CD14-positive monocyte (primary cell): Measurements from ENCODE around the gene CAMK2A. TPM values are rescaled to one million over a fixed set of nuclear protein-coding genes. Genes with fewer than 3 reads are reported as not detected.
"Not testable (repeated sequence)": the region's sequence is repeated elsewhere in the genome, so short reads cannot be mapped to it uniquely, and the experiment has no call there.

Source experiments
- DNase-seq, 3 donors: peaks; one replicate each; pipeline ENCODE4 v3.0.0-alpha.2; 2011 to 2022
- H2AFZ ChIP-seq: 2 replicates; pipeline ENCODE4 v1.6.0; 2012; ENCODE audit warnings: mild to moderate bottlenecking, low read depth, low read length, inconsistent platforms; ENCODE audit not compliant: insufficient read depth, poor library complexity, severe bottlenecking
- H3K27ac ChIP-seq, 2 donors: 1 replicate in 1 of 2; 2 replicates in 1 of 2; pipeline ENCODE4 v1.5.1; 2012 to 2013; ENCODE audit warnings: low read length in 2 of 2, control low read depth in 1 of 2, inconsistent platforms in 1 of 2, low read depth in 1 of 2, mild to moderate bottlenecking in 1 of 2
- H3K27me3 ChIP-seq, 2 donors: one replicate each; pipeline versions ENCODE4 v1.6.0 to v1.6.1; 2011 to 2013; ENCODE audit warnings: low read length in 2 of 2; ENCODE audit not compliant: control insufficient read depth in 2 of 2, insufficient read depth in 2 of 2
- H3K36me3 ChIP-seq, 2 donors: replicated peaks in 1 of 2; 1 replicate in 1 of 2; 2 replicates in 1 of 2; pipeline versions ENCODE4 v1.5.1 to v1.6.1; 2012 to 2013; ENCODE audit warnings: low read length in 2 of 2, control low read depth in 1 of 2, inconsistent platforms in 1 of 2, mild to moderate bottlenecking in 1 of 2; ENCODE audit not compliant: insufficient read depth in 2 of 2, control insufficient read depth in 1 of 2
- H3K4me1 ChIP-seq, 2 donors: 1 replicate in 1 of 2; 2 replicates in 1 of 2; pipeline versions ENCODE4 v1.5.1 to v1.6.1; 2012 to 2013; ENCODE audit warnings: low read length in 2 of 2, control low read depth in 1 of 2, inconsistent platforms in 1 of 2, mild to moderate bottlenecking in 1 of 2, moderate library complexity in 1 of 2; ENCODE audit not compliant: insufficient read depth in 2 of 2, control insufficient read depth in 1 of 2
- H3K4me2 ChIP-seq: replicated peaks from 2 replicates; pipeline ENCODE3; 2012; ENCODE audit warnings: low read length, moderate library complexity, mild to moderate bottlenecking; ENCODE audit not compliant: poor library complexity, severe bottlenecking; ENCODE audit errors: extremely low read depth
- H3K4me3 ChIP-seq, 3 experiments: fragments of 200-600 bp in 1 of 3; sonication (generic) in 1 of 3; replicated peaks in 1 of 3; 1 replicate in 2 of 3; 2 replicates in 1 of 3; pipeline ENCODE4 v1.5.1; 2011 to 2013; ENCODE audit warnings: low read length in 3 of 3, mild to moderate bottlenecking in 3 of 3, control low read depth in 2 of 3, low read depth in 2 of 3, inconsistent platforms in 1 of 3, moderate library complexity in 1 of 3
- H3K79me2 ChIP-seq: 2 replicates; pipeline ENCODE4 v1.6.0; 2012; ENCODE audit warnings: mild to moderate bottlenecking, control low read depth, inconsistent platforms, low read length, moderate library complexity; ENCODE audit not compliant: insufficient read depth
- H3K9ac ChIP-seq: 2 replicates; pipeline ENCODE4 v1.6.0; 2017; ENCODE audit warnings: low read length, mild to moderate bottlenecking; ENCODE audit not compliant: insufficient read depth, poor library complexity, severe bottlenecking
- H3K9me3 ChIP-seq, 2 donors: replicated peaks in 1 of 2; 1 replicate in 1 of 2; 2 replicates in 1 of 2; pipeline versions ENCODE4 v1.5.1 to v1.6.1; 2012 to 2013; ENCODE audit warnings: low read length in 2 of 2, control low read depth in 1 of 2; ENCODE audit not compliant: control insufficient read depth in 1 of 2, insufficient read depth in 1 of 2
- H4K20me1 ChIP-seq: 2 replicates; pipeline ENCODE4 v1.6.0; 2012; ENCODE audit warnings: mild to moderate bottlenecking, low read length, control low read depth, moderate library complexity; ENCODE audit not compliant: insufficient read depth
- H3K27ac Mint-ChIP-seq, 7 donors: one replicate each; pipeline ENCODE4 v1.8.0; 2020; ENCODE audit warnings: mild to moderate bottlenecking in 7 of 7, mixed read lengths in 7 of 7, moderate library complexity in 6 of 7, inconsistent platforms in 2 of 7
- H3K27me3 Mint-ChIP-seq, 3 donors: one replicate each; pipeline ENCODE4 v1.8.0; 2021 to 2022; ENCODE audit warnings: low read depth in 3 of 3, mild to moderate bottlenecking in 3 of 3, mixed read lengths in 3 of 3, moderate library complexity in 3 of 3, inconsistent platforms in 1 of 3
- H3K36me3 Mint-ChIP-seq, 2 donors: one replicate each; pipeline ENCODE4 v1.8.0; 2020; ENCODE audit warnings: mixed read lengths in 2 of 2, inconsistent platforms in 1 of 2, mild to moderate bottlenecking in 1 of 2
- H3K4me1 Mint-ChIP-seq: one replicate; pipeline ENCODE4 v1.8.0; 2020; ENCODE audit warnings: mild to moderate bottlenecking, mixed read lengths
- H3K4me3 Mint-ChIP-seq, 2 donors: one replicate each; pipeline ENCODE4 v1.8.0; 2020; ENCODE audit warnings: mild to moderate bottlenecking in 2 of 2, mixed read lengths in 2 of 2, moderate library complexity in 1 of 2
- H3K9me3 Mint-ChIP-seq, 7 donors: one replicate each; pipeline ENCODE4 v1.8.0; 2020 to 2022; ENCODE audit warnings: mixed read lengths in 7 of 7, mild to moderate bottlenecking in 6 of 7, moderate library complexity in 6 of 7, inconsistent platforms in 2 of 7
- CTCF ChIP-seq: fragments of 200-600 bp; IDR thresholded peaks from one replicate; pipeline ENCODE4 v1.8.0; 2022; ENCODE audit warnings: antibody characterized with exemption, mild to moderate bottlenecking
- WGBS: methylation state at CpG from one replicate; pipeline ENCODE4 v1.1.5; 2013; ENCODE audit warnings: missing lambda C conversion rate; ENCODE audit not compliant: insufficient coverage; 5-methylcytosine and 5-hydroxymethylcytosine counted together
- intact Hi-C, 2 donors: fragments of 100-400 bp; cut with micrococcal nuclease; formaldehyde crosslinking; loops; one replicate each; pipeline versions ENCODE4 v1.15.0 to v1.15.1; 2023
- polyA plus RNA-seq, 3 donors: library from polyadenylated mRNA; depleted of rRNA in 1 of 3; unstranded in 2 of 3; stranded (reverse) in 1 of 3; fragments of 300-500 nt in 2 of 3; fragments of >200 nt in 1 of 3; fragmentation: Illumina TruSeq in 2 of 3; gene quantifications; 1 replicate in 2 of 3; 2 replicates in 1 of 3; pipeline ENCODE4 v1.2.3, GENCODE V29; 2012 to 2021

The CAMK2A gene
- polyA plus RNA-seq, 3 donors: not detected

DNA sequence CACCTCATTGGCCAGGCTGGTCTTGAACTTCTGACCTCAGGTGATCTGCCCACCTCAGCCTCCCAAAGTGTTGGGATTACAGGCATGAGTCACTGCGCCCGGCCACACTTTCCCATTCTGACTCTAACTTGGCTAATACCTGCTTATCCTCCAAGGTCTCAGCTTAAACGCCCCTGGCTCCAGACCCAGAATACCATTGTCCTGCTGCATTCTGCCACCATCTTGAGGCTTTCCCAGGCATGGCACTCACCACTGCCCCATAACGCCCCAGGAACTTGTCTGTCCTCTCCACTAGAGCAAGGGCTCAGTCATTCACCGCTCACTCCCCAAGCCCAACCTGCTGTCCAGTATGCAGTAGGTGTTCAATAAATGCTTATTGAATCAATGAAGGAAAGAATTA, 39.8 kb downstream of the CAMK2A start:
- no peak overlapping the region for H3K4me3 ChIP-seq
- no peaks in the 10 kb centered on the region for H3K4me1 ChIP-seq
- Mint-ChIP-seq H3K27me3 (peaks cover 2 to 7% (median 3%) of the 10 kb centered on the region in 3 donors), H3K4me1 (no peaks in the 10 kb centered on the region), H3K4me3 (no peak overlapping the region), H3K9me3 (no peaks in the 10 kb centered on the region), H3K36me3 (no peaks in the 10 kb centered on the region), H3K27ac (no peak overlapping the region)
- H2AFZ ChIP-seq: no peak overlapping the region
- no peaks in the 10 kb centered on the region for H3K27me3 ChIP-seq
- no peaks in the 10 kb centered on the region for H3K79me2 ChIP-seq
- H3K36me3 ChIP-seq: no peaks in the 10 kb centered on the region
- no peak for TF ChIP-seq CTCF
- no peaks in the 10 kb centered on the region for H3K9me3 ChIP-seq
- no peak overlapping the region for H3K4me2 ChIP-seq
- WGBS: 100% methylated on average over 4 of the region's 5 CpGs
- no peak overlapping the region for H3K9ac ChIP-seq
- no peak for DNase-seq
- no peaks in the 10 kb centered on the region for H4K20me1 ChIP-seq
- intact Hi-C loops: no loop called here
- no peak overlapping the region for H3K27ac ChIP-seq

- no peak for TF ChIP-seq CTCF
- Mint-ChIP-seq H3K27me3 (peaks cover 2 to 7% (median 3%) of the 10 kb centered on the region in 3 donors), H3K36me3 (no peaks in the 10 kb centered on the region), H3K27ac (no peak overlapping the region), H3K9me3 (no peaks in the 10 kb centered on the region), H3K4me1 (no peaks in the 10 kb centered on the region), H3K4me3 (no peak overlapping the region)
- H3K27me3 ChIP-seq: no peaks in the 10 kb centered on the region
- no peaks in the 10 kb centered on the region for H3K79me2 ChIP-seq
- H3K36me3 ChIP-seq: no peaks in the 10 kb centered on the region
- H3K4me3 ChIP-seq: no peak overlapping the region
- no peak overlapping the region for H3K27ac ChIP-seq
- intact Hi-C loops: no loop called here
- no peak overlapping the region for H3K9ac ChIP-seq
- no peaks in the 10 kb centered on the region for H4K20me1 ChIP-seq
- no peak overlapping the region for H3K4me2 ChIP-seq
- no peaks in the 10 kb centered on the region for H3K4me1 ChIP-seq
- no peaks in the 10 kb centered on the region for H3K9me3 ChIP-seq
- no peak overlapping the region for H2AFZ ChIP-seq
- no peak for DNase-seq
- 100% methylated on average over 3 of the region's 3 CpGs for WGBS
Measured at GRCh38 chr5:150248946-150249345, 40.6 kb downstream of the CAMK2A start.

DNA sequence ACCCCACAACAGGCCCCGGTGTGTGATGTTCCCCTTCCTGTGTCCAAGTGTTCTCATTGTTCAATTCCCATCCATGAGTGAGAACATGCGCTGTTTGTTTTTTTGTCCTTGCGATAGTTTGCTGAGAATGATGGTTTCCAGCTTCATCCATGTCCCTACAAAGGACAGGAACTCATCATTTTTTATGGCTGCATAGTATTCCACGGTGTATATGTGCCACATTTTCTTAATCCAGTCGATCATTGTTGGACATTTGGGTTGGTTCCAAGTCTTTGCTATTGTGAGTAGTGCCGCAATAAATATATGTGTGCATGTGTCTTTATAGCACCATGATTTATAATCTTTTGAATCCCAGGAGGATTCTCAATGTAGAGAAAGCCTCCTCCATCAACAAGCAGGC, 41.1 kb downstream of the CAMK2A start:
- no CpG with 5 or more reads among the region's 6 CpGs for WGBS
- H3K4me2 ChIP-seq, H3K4me3 ChIP-seq, H3K79me2 ChIP-seq, H3K9me3 ChIP-seq, H3K36me3 ChIP-seq, H3K9me3 Mint-ChIP-seq, H3K4me1 ChIP-seq, DNase-seq, intact Hi-C loops, H3K27me3 Mint-ChIP-seq, H2AFZ ChIP-seq, H3K9ac ChIP-seq, H3K27ac ChIP-seq, H3K4me1 Mint-ChIP-seq, H3K4me3 Mint-ChIP-seq, H3K36me3 Mint-ChIP-seq, H4K20me1 ChIP-seq, H3K27me3 ChIP-seq, H3K27ac Mint-ChIP-seq: not testable (repeated sequence)
